ENCODE data around the gene KIF25. TPM values are rescaled to one million over a fixed set of nuclear protein-coding genes. Genes with fewer than 3 reads are reported as not detected.

Gene KIF25
- total RNA-seq, 1 experiment from 2014 or later = not detected

- H3K79me2 ChIP-seq (ENCODE audit: low read depth) = no peaks in the 10 kb centered on the region
- no peak for TF ChIP-seq EZH2 (IDR thresholded peaks at IDR 0.05; ENCODE audit: low read depth)
- TF ChIP-seq, protein P1, sequence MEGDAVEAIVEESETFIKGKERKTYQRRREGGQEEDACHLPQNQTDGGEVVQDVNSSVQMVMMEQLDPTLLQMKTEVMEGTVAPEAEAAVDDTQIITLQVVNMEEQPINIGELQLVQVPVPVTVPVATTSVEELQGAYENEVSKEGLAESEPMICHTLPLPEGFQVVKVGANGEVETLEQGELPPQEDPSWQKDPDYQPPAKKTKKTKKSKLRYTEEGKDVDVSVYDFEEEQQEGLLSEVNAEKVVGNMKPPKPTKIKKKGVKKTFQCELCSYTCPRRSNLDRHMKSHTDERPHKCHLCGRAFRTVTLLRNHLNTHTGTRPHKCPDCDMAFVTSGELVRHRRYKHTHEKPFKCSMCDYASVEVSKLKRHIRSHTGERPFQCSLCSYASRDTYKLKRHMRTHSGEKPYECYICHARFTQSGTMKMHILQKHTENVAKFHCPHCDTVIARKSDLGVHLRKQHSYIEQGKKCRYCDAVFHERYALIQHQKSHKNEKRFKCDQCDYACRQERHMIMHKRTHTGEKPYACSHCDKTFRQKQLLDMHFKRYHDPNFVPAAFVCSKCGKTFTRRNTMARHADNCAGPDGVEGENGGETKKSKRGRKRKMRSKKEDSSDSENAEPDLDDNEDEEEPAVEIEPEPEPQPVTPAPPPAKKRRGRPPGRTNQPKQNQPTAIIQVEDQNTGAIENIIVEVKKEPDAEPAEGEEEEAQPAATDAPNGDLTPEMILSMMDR (conservative IDR thresholded peaks at IDR 0.05) = no peak
- H4K20me1 ChIP-seq (ENCODE audit: insufficient read depth) = peaks cover 8% of the 10 kb centered on the region
- H2AFZ ChIP-seq = no peak overlapping the region
- intact Hi-C loops (cut with micrococcal nuclease; ENCODE audit: unreplicated experiment) = no loop called here
- no peaks in the 10 kb centered on the region for H3K9me2 ChIP-seq (ENCODE audit: insufficient read depth)
- no peak for DNase-seq
- POLR2A ChIA-PET (ENCODE audit: unreplicated experiment) = no interaction called here
- H3K27me3 ChIP-seq (ENCODE audit: insufficient read depth, low read depth) = peaks cover 28% of the 10 kb centered on the region
- H3K27ac ChIP-seq = no peak overlapping the region
- H3K9me3 ChIP-seq (ENCODE audit: insufficient read depth, low read depth) = no peaks in the 10 kb centered on the region
- H3K4me1 ChIP-seq (replicated peaks; ENCODE audit: insufficient read depth) = no peaks in the 10 kb centered on the region
- H3K4me2 ChIP-seq = no peak overlapping the region
- H3K4me3 ChIP-seq = no peak overlapping the region
- H3K36me3 ChIP-seq (ENCODE audit: low read depth) = no peaks in the 10 kb centered on the region
- no peaks in the 10 kb centered on the region for H3F3A ChIP-seq (ENCODE audit: insufficient read depth, low read depth)
- CTCF ChIA-PET = no interaction called here
- BruUV-seq (replicated peaks) = no TSS peak
These were observed 19.6 kb upstream of the KIF25 start for GRCh38 chr6:167977717-167978467.

DNA sequence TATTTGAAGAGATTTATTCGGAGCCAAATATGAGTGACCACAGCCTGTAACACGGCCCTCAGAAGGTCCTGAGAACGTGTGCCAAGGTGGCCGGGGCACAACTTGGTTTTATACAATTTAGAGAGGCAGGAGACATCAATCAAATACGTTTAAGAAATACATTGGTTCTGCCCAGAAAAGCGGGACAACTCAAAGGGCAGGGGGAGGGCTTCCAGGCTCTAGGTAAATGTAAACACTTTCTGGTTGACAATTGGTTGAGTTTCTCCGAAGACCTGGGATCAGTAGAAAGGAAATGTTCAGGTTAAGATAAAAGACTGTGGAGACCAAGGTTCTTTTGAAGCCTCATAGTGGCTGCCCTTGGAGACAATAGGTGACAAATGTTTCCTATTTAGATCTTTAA is 18.9 kb upstream of the KIF25 start:
- Histone ChIP-seq H3K4me3 (no peak overlapping the region), H3K27ac (no peak overlapping the region)

DNA sequence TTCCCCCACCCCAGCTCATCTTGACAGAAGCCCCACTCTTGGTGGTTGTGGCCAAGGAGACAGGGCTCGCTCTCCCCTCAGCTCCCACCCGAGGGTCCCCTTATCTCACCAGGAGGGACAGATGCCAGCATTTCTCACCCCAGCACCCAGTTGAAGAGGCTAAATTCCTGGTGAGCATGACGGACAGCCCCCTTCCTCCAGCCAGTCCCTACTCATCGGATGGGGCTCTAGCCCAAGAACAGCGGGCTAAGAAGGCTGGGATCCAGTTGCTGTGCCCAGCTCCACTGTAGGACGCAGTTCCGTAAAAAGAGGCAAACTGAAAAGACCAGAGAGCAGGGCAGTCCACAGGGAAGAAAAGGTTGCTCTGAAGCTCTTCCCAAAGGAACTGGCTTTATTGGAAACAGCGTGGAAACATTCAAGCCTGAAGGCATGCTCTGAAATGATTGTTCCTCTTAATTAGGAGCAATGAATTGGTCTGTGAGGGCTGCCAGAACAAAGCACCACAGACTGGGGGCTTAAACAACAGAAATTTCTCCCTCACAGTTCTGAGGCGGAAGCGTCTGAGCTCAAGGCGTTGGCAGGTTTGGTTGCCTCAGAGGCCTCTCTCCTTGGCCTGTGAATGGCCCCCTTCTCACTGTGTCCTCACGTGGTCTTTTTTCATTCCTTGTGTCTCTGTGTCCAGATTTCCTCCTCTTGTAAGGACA is 17.9 kb upstream of the KIF25 start:
- Histone ChIP-seq H4K20me1 (ENCODE audit: insufficient read depth) (no peaks in the 10 kb centered on the region), H3K4me3 (no peak overlapping the region), H3K4me2 (no peak overlapping the region), H3K4me1 (replicated peaks; ENCODE audit: insufficient read depth) (no peaks in the 10 kb centered on the region), H3K79me2 (ENCODE audit: low read depth) (no peaks in the 10 kb centered on the region), H3F3A (ENCODE audit: insufficient read depth, low read depth) (no peaks in the 10 kb centered on the region), H3K27me3 (ENCODE audit: insufficient read depth, low read depth) (peaks cover 37% of the 10 kb centered on the region), H3K9me3 (ENCODE audit: insufficient read depth, low read depth) (no peaks in the 10 kb centered on the region), H3K9me2 (ENCODE audit: insufficient read depth) (no peaks in the 10 kb centered on the region), H3K27ac (no peak overlapping the region), H2AFZ (no peak overlapping the region), H3K36me3 (ENCODE audit: low read depth) (no peaks in the 10 kb centered on the region)
- no peak for DNase-seq
- intact Hi-C loops (cut with micrococcal nuclease; ENCODE audit: unreplicated experiment) = no loop called here
- no peak for TF ChIP-seq EZH2 (IDR thresholded peaks at IDR 0.05; ENCODE audit: low read depth)
- TF ChIP-seq, protein P1 (conservative IDR thresholded peaks at IDR 0.05) = no peak
- BruUV-seq (replicated peaks) = no TSS peak
- POLR2A ChIA-PET (ENCODE audit: unreplicated experiment) = no interaction called here
- CTCF ChIA-PET = no interaction called here

More for the DNA sequence above, 18.9 kb upstream of the KIF25 start:
- H4K20me1 ChIP-seq (ENCODE audit: insufficient read depth) = peaks cover 2% of the 10 kb centered on the region; the same call in 1 of the 2 replicates
- intact Hi-C loops (cut with micrococcal nuclease; ENCODE audit: unreplicated experiment) = no loop called here
- no peaks in the 10 kb centered on the region for H3K36me3 ChIP-seq (ENCODE audit: low read depth)
- no TSS peak for BruUV-seq (replicated peaks)
- POLR2A ChIA-PET (ENCODE audit: unreplicated experiment) = no interaction called here
- H3K9me3 ChIP-seq (ENCODE audit: insufficient read depth, low read depth) = no peaks in the 10 kb centered on the region
- H3K27me3 ChIP-seq (ENCODE audit: insufficient read depth, low read depth) = peaks cover 28% of the 10 kb centered on the region
- TF ChIP-seq, protein P1 (conservative IDR thresholded peaks at IDR 0.05) = no peak
- TF ChIP-seq EZH2 (IDR thresholded peaks at IDR 0.05; ENCODE audit: low read depth) = no peak
- H3K4me2 ChIP-seq = no peak overlapping the region
- DNase-seq = no peak
- H3K79me2 ChIP-seq (ENCODE audit: low read depth) = no peaks in the 10 kb centered on the region
- H3K9me2 ChIP-seq (ENCODE audit: insufficient read depth) = no peaks in the 10 kb centered on the region
- no peaks in the 10 kb centered on the region for H3F3A ChIP-seq (ENCODE audit: insufficient read depth, low read depth)
- no peak overlapping the region for H2AFZ ChIP-seq
- no peaks in the 10 kb centered on the region for H3K4me1 ChIP-seq (replicated peaks; ENCODE audit: insufficient read depth)
- CTCF ChIA-PET = interaction anchor here (0.6 kb wide), 1 partner anchor 142 kb away, joined by 3 read pairs; no protein-coding TSS in a partner anchor
